K562 (cell line): ENCODE results near the gene HMOX1. TPM values are rescaled to one million over a fixed set of nuclear protein-coding genes. Genes with fewer than 3 reads are reported as not detected.

Experiments
- ATAC-seq: fragments of 200-7000 bp; cut with Tn5 transposase; 3 replicates; pipeline ENCODE4 v1.9.1; 2020; ENCODE audit warnings: moderate library complexity
- BruUV-seq: library from RNA; stranded (reverse); fragments of 400-500 nt; replicated peaks from 2 replicates; lab custom pipeline; 2021; lab: Mats Ljungman, UMichigan
- CTCF ChIA-PET: fragments of 300-600 bp; formaldehyde crosslinking; extraction: SDS; loops from one replicate; lab custom pipeline; 2021; ENCODE audit warnings: low intra/inter-chr PET ratio; lab: Yijun Ruan, JAX
- POLR2A ChIA-PET: fragments of 300-600, 350-650 bp; sonication (Branson Sonifier 250); formaldehyde crosslinking; extraction: SDS; loops from one replicate; lab custom pipeline; 2021; ENCODE audit warnings: antibody characterized with exemption, inconsistent platforms; lab: Yijun Ruan, JAX
- DNase-seq, 4 experiments: peaks; one replicate each; pipeline versions ENCODE4 v3.0.0 to v3.0.0-alpha.2; 2011 to 2018; ENCODE audit warnings: low spot score in 3 of 4, mixed read lengths in 3 of 4; ENCODE audit errors: extremely low read depth in 1 of 4
- FAIRE-seq: peaks from 2 replicates; lab custom pipeline; 2011; peaks lifted over from hg19 to GRCh38; lab: Jason Lieb, UNC
- H2AFZ ChIP-seq: 2 replicates; pipeline ENCODE4 v1.6.0; 2011; ENCODE audit warnings: low read depth, low read length, control low read depth, inconsistent platforms
- H3K27ac ChIP-seq: fragments of 200-600 bp; 3 replicates; pipeline ENCODE4 v1.8.0; 2011; ENCODE audit warnings: low read depth, mild to moderate bottlenecking, control low read depth, inconsistent platforms, low read length, moderate library complexity, mixed read lengths; ENCODE audit errors: extremely low read depth
- H3K27me3 ChIP-seq, 2 experiments: fragments of 300-600 bp in 1 of 2; 2 replicates in 1 of 2; 3 replicates in 1 of 2; pipeline versions ENCODE4 v1.6.0 to v1.8.0; 2011; ENCODE audit warnings: inconsistent platforms in 2 of 2, low read length in 2 of 2, mild to moderate bottlenecking in 1 of 2, mixed read lengths in 1 of 2, moderate library complexity in 1 of 2; ENCODE audit not compliant: control insufficient read depth in 2 of 2, insufficient read depth in 2 of 2
- H3K36me3 ChIP-seq: fragments of 300-600 bp; 3 replicates; pipeline ENCODE4 v1.8.0; 2011; ENCODE audit warnings: mild to moderate bottlenecking, low read length, inconsistent platforms; ENCODE audit not compliant: control insufficient read depth, insufficient read depth
- H3K4me1 ChIP-seq, 2 experiments: fragments of 200-600 bp in 1 of 2; replicated peaks in 1 of 2; 2 replicates in 1 of 2; 3 replicates in 1 of 2; pipeline versions ENCODE4 v1.5.1 to v1.8.0; 2011; ENCODE audit warnings: inconsistent platforms in 2 of 2, low read length in 2 of 2, mild to moderate bottlenecking in 1 of 2, mixed read lengths in 1 of 2, moderate library complexity in 1 of 2; ENCODE audit not compliant: control insufficient read depth in 2 of 2, insufficient read depth in 2 of 2
- H3K4me2 ChIP-seq: 2 replicates; pipeline ENCODE4 v1.6.1; 2011; ENCODE audit warnings: low read length, control low read depth, inconsistent platforms, mixed read lengths; ENCODE audit not compliant: insufficient read depth
- H3K4me3 ChIP-seq: fragments of 200-600 bp; sonication (generic), shearing (Covaris generic); 2 replicates; pipeline ENCODE4 v1.5.1; 2016; ENCODE audit warnings: control low read depth, inconsistent platforms
- H3K79me2 ChIP-seq: fragments of 200-600 bp; 3 replicates; pipeline ENCODE4 v1.8.0; 2011; ENCODE audit warnings: low read length, inconsistent platforms; ENCODE audit not compliant: control insufficient read depth, insufficient read depth
- H3K9ac ChIP-seq, 2 experiments: 2 replicates each; pipeline versions ENCODE4 v1.6.0 to v1.6.1; 2011; ENCODE audit warnings: low read depth in 2 of 2, low read length in 2 of 2, control low read depth in 1 of 2, inconsistent platforms in 1 of 2, mild to moderate bottlenecking in 1 of 2, mixed read lengths in 1 of 2; ENCODE audit not compliant: insufficient read depth in 1 of 2
- H3K9me1 ChIP-seq: one replicate; pipeline ENCODE4 v1.6.0; 2011; ENCODE audit warnings: inconsistent platforms, mild to moderate bottlenecking, low read length, moderate library complexity; ENCODE audit not compliant: control insufficient read depth, insufficient read depth
- H3K9me3 ChIP-seq: replicated peaks from 2 replicates; pipeline ENCODE4 v1.5.1; 2011; ENCODE audit warnings: low read depth, low read length, inconsistent platforms; ENCODE audit not compliant: control insufficient read depth, insufficient read depth
- H4K20me1 ChIP-seq: replicated peaks from 2 replicates; pipeline ENCODE4 v1.6.1; 2011; ENCODE audit warnings: low read length, inconsistent platforms, mixed read lengths; ENCODE audit not compliant: control insufficient read depth, insufficient read depth
- CCAR2 ChIP-seq: fragments of 200-400 bp; formaldehyde crosslinking; IDR thresholded peaks from 2 replicates; pipeline ENCODE4 v1.6.1; 2017; ENCODE audit warnings: mild to moderate bottlenecking, low read depth, low read length
- CEBPZ ChIP-seq: fragments of 150-350 bp; IDR thresholded peaks from 2 replicates; pipeline ENCODE4 v1.6.1; 2014; ENCODE audit warnings: low read depth, mild to moderate bottlenecking, low read length, borderline replicate concordance
- E4F1 ChIP-seq: fragments of 250-450 bp; sonication (Bioruptor Pico); IDR thresholded peaks from 2 replicates; pipeline ENCODE4 v1.5.0; 2021; ENCODE audit warnings: mild to moderate bottlenecking, borderline replicate concordance
- HMG20B ChIP-seq: fragments of 250-450 bp; sonication (Bioruptor Pico); IDR thresholded peaks from 2 replicates; pipeline ENCODE4 v1.5.0; 2021; ENCODE audit warnings: mild to moderate bottlenecking
- HNRNPH1 ChIP-seq: fragments of 200-400 bp; formaldehyde crosslinking; optimal IDR thresholded peaks from 2 replicates; pipeline ENCODE3; 2017; ENCODE audit warnings: low read depth, mild to moderate bottlenecking, low read length, moderate library complexity
- KLF16 ChIP-seq: IDR thresholded peaks from 2 replicates; pipeline ENCODE4 v1.6.1; 2016; ENCODE audit warnings: antibody characterized with exemption
- MCM5 ChIP-seq: fragments of 450-650 bp; IDR thresholded peaks from 2 replicates; pipeline ENCODE4 v1.6.1; 2016; ENCODE audit warnings: low read depth
- MIER1 ChIP-seq: fragments of 450-650 bp; IDR thresholded peaks from 2 replicates; pipeline ENCODE4 v1.6.1; 2016; ENCODE audit warnings: antibody characterized with exemption, mild to moderate bottlenecking, low read depth
- MTA3 ChIP-seq: fragments of 450-650 bp; formaldehyde crosslinking; IDR thresholded peaks from 2 replicates; pipeline ENCODE4 v1.6.1; 2017; ENCODE audit warnings: mild to moderate bottlenecking, borderline replicate concordance
- NFRKB ChIP-seq: fragments of 450-650 bp; IDR thresholded peaks from 2 replicates; pipeline ENCODE4 v1.6.1; 2016; ENCODE audit warnings: low read depth
- PHB ChIP-seq: fragments of 250-450 bp; sonication (Bioruptor Pico); IDR thresholded peaks from 2 replicates; pipeline ENCODE4 v1.5.0; 2021
- SUPT5H ChIP-seq: fragments of 450-650 bp; IDR thresholded peaks from 2 replicates; pipeline ENCODE4 v1.6.1; 2016
- ZNF79 ChIP-seq: fragments of 250-450 bp; sonication (Bioruptor Pico); IDR thresholded peaks from 2 replicates; pipeline ENCODE4 v1.4.0; 2020; ENCODE audit warnings: low read depth, mild to moderate bottlenecking, moderate library complexity
- WGBS: fragments of 100-300 bp; shearing (Covaris generic); methylation state at CpG from one replicate; pipeline ENCODE4 v1.1.6; 2016; ENCODE audit warnings: low coverage, mixed read lengths; ENCODE audit not compliant: insufficient coverage; ENCODE audit errors: missing lambda C conversion rate; 5-methylcytosine and 5-hydroxymethylcytosine counted together
- in situ Hi-C: fragments of 300-500 bp; cut with MboI; formaldehyde crosslinking; loops from 4 replicates; pipeline ENCODE4 v1.15.0; 2018; ENCODE audit warnings: inconsistent platforms, mixed read lengths
- intact Hi-C: fragments of 100-400 bp; cut with micrococcal nuclease; formaldehyde crosslinking; loops from 2 replicates; pipeline ENCODE4 v1.14.2; 2022
- polyA plus RNA-seq, 8 experiments: library from polyadenylated mRNA; depleted of rRNA in 4 of 8; stranded (reverse) in 5 of 8; unstranded in 3 of 8; fragments of >200 nt; fragmentation: Nextera tagmentation in 2 of 8; fragmentation: Illumina TruSeq in 1 of 8; extraction: Ambion mirVana in 2 of 8; extraction: Trizol in 1 of 8; gene quantifications; 2 replicates each; pipeline versions ENCODE4 v1.2.1 to v1.2.3, GENCODE V29; 2011 to 2014; ENCODE audit warnings: inconsistent platforms in 1 of 8, missing spikeins in 1 of 8
- total RNA-seq, 7 experiments: library from RNA; depleted of rRNA in 6 of 7; stranded (reverse); fragments of >200 nt in 6 of 7; fragmentation: Illumina TruSeq in 2 of 7; extraction: Trizol in 2 of 7; gene quantifications; 2 replicates each; pipeline versions ENCODE4 v1.2.1 to v1.2.3, GENCODE V29; 2011 to 2021; ENCODE audit warnings: low replicate concordance in 1 of 7
- TF ChIP-seq, protein P1 (sequence below): fragments of 450-650 bp; formaldehyde crosslinking; IDR thresholded peaks from 2 replicates; pipeline ENCODE4 v1.4.0; 2020; ENCODE audit warnings: mild to moderate bottlenecking, moderate library complexity

Gene HMOX1
- total and polyA plus RNA-seq, 9 of the 15 experiments (the other 6 are each of a cell fraction or from before 2014, with no cell fraction given), result not detected

DNA sequence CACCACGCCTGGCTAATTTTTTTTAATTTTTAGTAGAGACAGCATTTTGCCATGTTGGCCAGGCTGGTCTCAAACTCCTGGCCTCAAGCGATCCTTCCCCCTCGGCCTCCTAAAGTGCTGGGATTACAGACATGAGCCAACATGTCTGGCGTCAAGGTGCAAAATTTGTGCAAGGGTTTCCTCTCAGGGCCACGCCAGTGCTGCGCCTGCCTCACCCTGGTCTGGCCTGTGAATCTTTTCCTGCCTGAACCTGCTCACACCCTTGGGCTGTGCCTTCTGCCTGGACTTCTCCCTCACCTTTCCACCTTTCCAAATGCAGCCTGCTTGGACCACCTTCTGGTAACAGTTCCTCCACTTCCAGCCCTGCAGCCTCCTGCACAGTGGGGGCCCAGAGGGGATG is 62.4 kb downstream of the HMOX1 start:
- no peaks in the 10 kb centered on the region for H3K9me3 ChIP-seq
- H3K79me2 ChIP-seq, result no peaks in the 10 kb centered on the region
- no peaks in the 10 kb centered on the region for H3K9me1 ChIP-seq
- BruUV-seq, result no TSS peak
- H4K20me1 ChIP-seq, result no peaks in the 10 kb centered on the region
- FAIRE-seq (no peak), DNase-seq (no peak), ATAC-seq (no peak)
- no peaks in the 10 kb centered on the region for H3K27me3 ChIP-seq
- intact Hi-C loops (no loop called here), in situ Hi-C loops (no loop called here)
- 63% methylated on average over 5 of the region's 6 CpGs for WGBS
- no peak for TF ChIP-seq NFRKB
- no peak for TF ChIP-seq ZNF79 (CRISPR knock-in tag)
- no peak for TF ChIP-seq E4F1 (CRISPR knock-in tag)
- TF ChIP-seq KLF16, result no peak
- TF ChIP-seq MCM5, result no peak
- TF ChIP-seq HNRNPH1, result no peak
- TF ChIP-seq MIER1, result no peak
- no peak for TF ChIP-seq CCAR2
- TF ChIP-seq CEBPZ, result no peak
- no peak for TF ChIP-seq HMG20B (CRISPR knock-in tag)
- no peak for TF ChIP-seq MTA3
- no peak for TF ChIP-seq SUPT5H
- TF ChIP-seq, protein P1, sequence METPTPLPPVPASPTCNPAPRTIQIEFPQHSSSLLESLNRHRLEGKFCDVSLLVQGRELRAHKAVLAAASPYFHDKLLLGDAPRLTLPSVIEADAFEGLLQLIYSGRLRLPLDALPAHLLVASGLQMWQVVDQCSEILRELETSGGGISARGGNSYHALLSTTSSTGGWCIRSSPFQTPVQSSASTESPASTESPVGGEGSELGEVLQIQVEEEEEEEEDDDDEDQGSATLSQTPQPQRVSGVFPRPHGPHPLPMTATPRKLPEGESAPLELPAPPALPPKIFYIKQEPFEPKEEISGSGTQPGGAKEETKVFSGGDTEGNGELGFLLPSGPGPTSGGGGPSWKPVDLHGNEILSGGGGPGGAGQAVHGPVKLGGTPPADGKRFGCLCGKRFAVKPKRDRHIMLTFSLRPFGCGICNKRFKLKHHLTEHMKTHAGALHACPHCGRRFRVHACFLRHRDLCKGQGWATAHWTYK (CRISPR knock-in tag), result no peak
- TF ChIP-seq PHB, result no peak
- H3K36me3 ChIP-seq, result peaks cover 8% of the 10 kb centered on the region; the same call in 1 of the 3 replicates
- no peak overlapping the region for H3K27ac ChIP-seq
- no peak overlapping the region for H2AFZ ChIP-seq
- no peak overlapping the region for H3K9ac ChIP-seq
- H3K4me3 ChIP-seq, result no peak overlapping the region
- ChIA-PET CTCF (no interaction called here), POLR2A (no interaction called here)
- no peak overlapping the region for H3K4me2 ChIP-seq
- H3K4me1 ChIP-seq, result peaks cover 7 to 16% of the 10 kb centered on the region in 2 experiments; a peak in 4 of 5 replicates
